DOHH2 (cell line): Measurements from ENCODE around the gene RNASE9.

Source experiments
- CTCF ChIP-seq: fragments of 200-600 bp; sonication (generic); IDR thresholded peaks from one replicate; pipeline ENCODE4 v1.5.1; 2014; ENCODE audit warnings: antibody characterized with exemption, mild to moderate bottlenecking, low read depth, low read length; ENCODE audit not compliant: poor library complexity, severe bottlenecking
- EZH2phosphoT487 ChIP-seq: fragments of 200-600 bp; sonication (generic); IDR thresholded peaks from 2 replicates; pipeline ENCODE4 v1.6.1; 2017; ENCODE audit warnings: borderline replicate concordance, mild to moderate bottlenecking, antibody characterized with exemption, low read length, moderate library complexity, mixed read lengths

DNA sequence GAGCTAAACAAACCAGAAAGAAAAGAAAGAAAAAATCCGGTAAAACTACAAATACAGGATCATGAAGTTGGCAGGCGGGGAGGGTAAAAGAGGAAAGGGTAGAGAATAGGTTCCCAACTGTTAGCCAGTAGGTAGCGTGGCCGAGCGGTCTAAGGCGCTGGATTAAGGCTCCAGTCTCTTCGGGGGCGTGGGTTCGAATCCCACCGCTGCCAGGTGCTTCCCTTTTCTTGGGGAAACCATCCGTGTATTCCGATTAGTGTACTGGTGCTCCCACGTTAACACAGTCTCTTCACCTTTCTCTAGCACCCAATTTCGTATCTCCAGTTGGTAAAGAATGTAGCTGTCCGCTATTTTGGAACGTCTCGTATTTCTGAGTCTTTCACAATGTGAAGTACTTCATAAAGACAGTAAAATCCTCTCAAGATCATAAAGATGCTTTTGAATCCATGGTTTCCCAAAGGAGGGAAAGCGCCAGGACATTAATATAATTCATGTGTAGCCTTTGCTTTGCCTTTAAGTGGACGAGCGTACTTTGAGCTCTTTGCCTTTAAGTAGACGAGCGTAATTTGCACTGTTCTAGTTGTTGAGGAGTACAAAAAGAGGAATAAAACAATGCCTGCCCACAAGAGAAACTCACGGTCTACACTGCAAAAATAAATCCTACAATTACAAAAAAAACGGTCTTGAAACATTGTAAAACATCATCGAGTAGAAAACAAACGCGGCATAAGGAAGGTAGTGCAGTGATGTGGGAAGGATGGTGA is 49.3 kb upstream of the RNASE9 start:
- no peak for TF ChIP-seq CTCF
- TF ChIP-seq EZH2phosphoT487: no peak
